ENCODE results near the gene DACH1. TPM values are rescaled to one million over a fixed set of nuclear protein-coding genes. Genes with fewer than 3 reads are reported as not detected.
A peak's percentile ranks its signal among the peaks of the same experiment; 100 is the strongest.
"Not testable (repeated sequence)": the region's sequence is repeated elsewhere in the genome, so short reads cannot be mapped to it uniquely, and the experiment has no call there.

Gene DACH1
- total RNA-seq = 10 to 100 TPM in 1 of 4 donors, 1 to 10 TPM in 3; 1.5 to 17.3 (median 3.3) TPM

GRCh38 chr13:71867131-71867814, at the start of gene DACH1:
TSS of gene DACH1 (minus strand) at chr13:71867204.
- H3K27ac ChIP-seq = peak within 1 kb of the TSS; percentile 81 to 86 (median 84)
- H3K4me1 ChIP-seq = peaks cover 0 to 12% (median 5%) of the 10 kb centered on the region in 4 donors
- H3K9me3 ChIP-seq = no peaks in the 10 kb centered on the region
- intact Hi-C loops (cut with DNase I; ENCODE audit: low total_unique reads) = no loop called here
- H3K36me3 ChIP-seq = no peaks in the 10 kb centered on the region
- in situ Hi-C loops (cut with MboI; ENCODE audit: low pct_ligation_motif_present in 1 of 4, low pct_unique_long_range_greater_than_20kb in 1 of 4, low sequenced_read_pairs in 3 of 4) = no loop called here
- TF ChIP-seq EP300 (IDR thresholded peaks at IDR 0.05; ENCODE audit: low read depth) (no peak), POLR2A (IDR thresholded peaks at IDR 0.05) (peak; percentile 60), CTCF (IDR thresholded peaks at IDR 0.05) (no peak), POLR2AphosphoS5 (IDR thresholded peaks at IDR 0.05) (peak; percentile 10 to 59 (median 53))
- whole genome bisulfite sequencing, 2 donors (ENCODE audit: low coverage in 1 of 2) = 0 to 1% methylated on average over 17 to 30 of the region's 30 CpGs
- peaks cover 21% of the 10 kb centered on the region for H3K27me3 ChIP-seq
- peak within 1 kb of the TSS; percentile 60 to 77 (median 68) for H3K4me3 ChIP-seq
- peak; percentile 71 for DNase-seq

- no peaks in the 10 kb centered on the region for H3K36me3 ChIP-seq
- H3K4me1 ChIP-seq = no peaks in the 10 kb centered on the region
- no peak for DNase-seq
- intact Hi-C loops (cut with DNase I; ENCODE audit: low total_unique reads) (no loop called here), in situ Hi-C loops (cut with MboI; ENCODE audit: low pct_ligation_motif_present in 1 of 4, low pct_unique_long_range_greater_than_20kb in 1 of 4, low sequenced_read_pairs in 3 of 4) (no loop called here)
- no peaks in the 10 kb centered on the region for H3K9me3 ChIP-seq
- H3K4me3 ChIP-seq = no peak overlapping the region
- 88 to 100% methylated on average over 1 to 3 of the region's 3 CpGs for WGBS, 2 donors (ENCODE audit: low coverage in 1 of 2)
- no peaks in the 10 kb centered on the region for H3K27me3 ChIP-seq
- H3K27ac ChIP-seq = no peak overlapping the region
- TF ChIP-seq POLR2A (IDR thresholded peaks at IDR 0.05) (no peak), POLR2AphosphoS5 (IDR thresholded peaks at IDR 0.05) (no peak)
Measured at GRCh38 chr13:71913717-71914116, 46.7 kb upstream of the DACH1 start.

GRCh38 chr13:71912524-71912923, 45.5 kb upstream of the DACH1 start:
- Histone ChIP-seq H3K27ac (no peak overlapping the region), H3K4me3 (no peak overlapping the region), H3K36me3 (no peaks in the 10 kb centered on the region), H3K4me1 (no peaks in the 10 kb centered on the region), H3K9me3 (no peaks in the 10 kb centered on the region), H3K27me3 (no peaks in the 10 kb centered on the region)
- in situ Hi-C loops (cut with MboI; ENCODE audit: low pct_ligation_motif_present in 1 of 4, low pct_unique_long_range_greater_than_20kb in 1 of 4, low sequenced_read_pairs in 3 of 4) (no loop called here), intact Hi-C loops (cut with DNase I; ENCODE audit: low total_unique reads) (no loop called here)
- TF ChIP-seq POLR2AphosphoS5 (IDR thresholded peaks at IDR 0.05) (no peak), POLR2A (IDR thresholded peaks at IDR 0.05) (no peak), EP300 (IDR thresholded peaks at IDR 0.05; ENCODE audit: low read depth) (no peak), CTCF (IDR thresholded peaks at IDR 0.05) (no peak)
- no peak for DNase-seq

GRCh38 chr13:71906448-71906847, 39.4 kb upstream of the DACH1 start:
- H3K36me3 ChIP-seq = no peaks in the 10 kb centered on the region
- no peaks in the 10 kb centered on the region for H3K27me3 ChIP-seq
- no peaks in the 10 kb centered on the region for H3K4me1 ChIP-seq
- TF ChIP-seq EP300 (IDR thresholded peaks at IDR 0.05; ENCODE audit: low read depth) (no peak), POLR2AphosphoS5 (IDR thresholded peaks at IDR 0.05) (no peak), POLR2A (IDR thresholded peaks at IDR 0.05) (no peak), CTCF (IDR thresholded peaks at IDR 0.05) (no peak)
- no peaks in the 10 kb centered on the region for H3K9me3 ChIP-seq
- intact Hi-C loops (cut with DNase I; ENCODE audit: low total_unique reads) = no loop called here
- no peak overlapping the region for H3K27ac ChIP-seq
- no peak for DNase-seq
- in situ Hi-C loops (cut with MboI; ENCODE audit: low pct_ligation_motif_present in 1 of 4, low pct_unique_long_range_greater_than_20kb in 1 of 4, low sequenced_read_pairs in 3 of 4) = no loop called here
- 69 to 83% methylated on average over 1 of the region's 1 CpG for WGBS, 2 donors (ENCODE audit: low coverage in 1 of 2)
- no peak overlapping the region for H3K4me3 ChIP-seq

GRCh38 chr13:71902676-71903075, 35.7 kb upstream of the DACH1 start:
- Histone ChIP-seq H3K27me3 (no peaks in the 10 kb centered on the region), H3K4me1 (no peaks in the 10 kb centered on the region), H3K9me3 (no peaks in the 10 kb centered on the region), H3K4me3 (no peak overlapping the region), H3K27ac (no peak overlapping the region), H3K36me3 (no peaks in the 10 kb centered on the region)
- no peak for TF ChIP-seq POLR2A (IDR thresholded peaks at IDR 0.05)
- TF ChIP-seq POLR2AphosphoS5 (IDR thresholded peaks at IDR 0.05) = no peak
- no peak for TF ChIP-seq EP300 (IDR thresholded peaks at IDR 0.05; ENCODE audit: low read depth)
- TF ChIP-seq CTCF (IDR thresholded peaks at IDR 0.05) = no peak
- in situ Hi-C loops (cut with MboI; ENCODE audit: low pct_ligation_motif_present in 1 of 4, low pct_unique_long_range_greater_than_20kb in 1 of 4, low sequenced_read_pairs in 3 of 4) (no loop called here), intact Hi-C loops (cut with DNase I; ENCODE audit: low total_unique reads) (no loop called here)
- DNase-seq = no peak
- 58 to 67% methylated on average over 1 of the region's 1 CpG for WGBS, 2 donors (ENCODE audit: low coverage in 1 of 2)

GRCh38 chr13:71893506-71893905, 26.5 kb upstream of the DACH1 start:
- H3K4me3 ChIP-seq; H3K4me1 ChIP-seq; H3K27ac ChIP-seq; intact Hi-C loops (cut with DNase I; ENCODE audit: low total_unique reads); DNase-seq; H3K9me3 ChIP-seq; H3K36me3 ChIP-seq; H3K27me3 ChIP-seq: not testable (repeated sequence)
- in situ Hi-C loops (cut with MboI; ENCODE audit: low pct_ligation_motif_present in 1 of 4, low pct_unique_long_range_greater_than_20kb in 1 of 4, low sequenced_read_pairs in 3 of 4) = loop anchor here in 3 of 4 donors (25.0 kb wide), 1 partner anchor 581 kb away; no protein-coding TSS in a partner anchor
- 85% methylated on average over 3 of the region's 3 CpGs for WGBS, 2 donors (ENCODE audit: low coverage in 1 of 2)
